DND-41 (cell line): ENCODE results near the gene RPS6KA6.

Experiments
- ATAC-seq: fragments of 200-7000 bp; cut with Tn5 transposase; 3 replicates; pipeline ENCODE4 v1.9.1; 2021; ENCODE audit warnings: low read depth; ENCODE audit not compliant: insufficient read depth
- DNase-seq: peaks from one replicate; pipeline ENCODE4 v3.0.0-alpha.2; 2020
- H2AFZ ChIP-seq: 2 replicates; pipeline ENCODE4 v1.6.0; 2012; ENCODE audit warnings: low read depth, low read length
- H3K27ac ChIP-seq: 2 replicates; pipeline ENCODE4 v1.5.1; 2012; ENCODE audit warnings: low read length, inconsistent platforms
- H3K27me3 ChIP-seq: fragments of 200-600 bp; sonication (generic); 2 replicates; pipeline ENCODE4 v1.6.0; 2012; ENCODE audit warnings: low read length, mild to moderate bottlenecking, inconsistent platforms; ENCODE audit not compliant: insufficient read depth, poor library complexity
- H3K36me3 ChIP-seq: 2 replicates; pipeline ENCODE4 v1.5.1; 2012; ENCODE audit warnings: low read length, inconsistent platforms; ENCODE audit not compliant: insufficient read depth
- H3K4me1 ChIP-seq: 2 replicates; pipeline ENCODE4 v1.5.1; 2012; ENCODE audit warnings: mild to moderate bottlenecking, low read length; ENCODE audit not compliant: insufficient read depth
- H3K4me2 ChIP-seq: 2 replicates; pipeline ENCODE4 v1.6.0; 2012; ENCODE audit warnings: mild to moderate bottlenecking, moderate library complexity, low read length, inconsistent platforms; ENCODE audit not compliant: insufficient read depth
- H3K4me3 ChIP-seq, 2 experiments: fragments of 200-600 bp in 1 of 2; shearing (Covaris generic) in 1 of 2; 2 replicates each; pipeline ENCODE4 v1.5.1; 2012 to 2016; ENCODE audit warnings: inconsistent platforms in 2 of 2, low read length in 2 of 2, mild to moderate bottlenecking in 2 of 2, low read depth in 1 of 2, moderate library complexity in 1 of 2
- H3K79me2 ChIP-seq: 2 replicates; pipeline ENCODE4 v1.6.0; 2012; ENCODE audit warnings: low read length, inconsistent platforms; ENCODE audit not compliant: insufficient read depth
- H3K9ac ChIP-seq: 2 replicates; pipeline ENCODE4 v1.6.0; 2012; ENCODE audit warnings: low read depth, mild to moderate bottlenecking, inconsistent platforms, low read length, moderate library complexity
- H3K9me3 ChIP-seq: 2 replicates; pipeline ENCODE4 v1.5.1; 2012; ENCODE audit warnings: low read length, moderate library complexity, mild to moderate bottlenecking, inconsistent platforms; ENCODE audit not compliant: insufficient read depth, severe bottlenecking
- H4K20me1 ChIP-seq: 2 replicates; pipeline ENCODE4 v1.6.0; 2012; ENCODE audit warnings: low read length; ENCODE audit not compliant: insufficient read depth
- CTCF ChIP-seq: IDR thresholded peaks from 2 replicates; pipeline ENCODE4 v1.5.1; 2012; ENCODE audit warnings: borderline replicate concordance, low read length, moderate library complexity, mild to moderate bottlenecking; ENCODE audit not compliant: poor library complexity, severe bottlenecking; ENCODE audit errors: extremely low read depth
- EZH2 ChIP-seq: IDR thresholded peaks from 3 replicates; pipeline ENCODE4 v1.6.1; 2012; ENCODE audit warnings: borderline replicate concordance, low read depth, mild to moderate bottlenecking, moderate library complexity, low read length, inconsistent platforms; ENCODE audit not compliant: severe bottlenecking

Gene RPS6KA6

GRCh38 chrX:84175274-84175673 is 12.7 kb downstream of the RPS6KA6 start:
- H3K27me3 ChIP-seq: no peaks in the 10 kb centered on the region
- ATAC-seq (no peak), DNase-seq (no peak)
- H3K4me2 ChIP-seq: no peak overlapping the region
- H3K4me3 ChIP-seq: no peak overlapping the region
- no peaks in the 10 kb centered on the region for H3K9me3 ChIP-seq
- no peaks in the 10 kb centered on the region for H3K79me2 ChIP-seq
- H3K36me3 ChIP-seq: no peaks in the 10 kb centered on the region
- no peak overlapping the region for H3K9ac ChIP-seq
- no peaks in the 10 kb centered on the region for H3K4me1 ChIP-seq
- H4K20me1 ChIP-seq: no peaks in the 10 kb centered on the region
- no peak overlapping the region for H2AFZ ChIP-seq
- no peak overlapping the region for H3K27ac ChIP-seq
- TF ChIP-seq CTCF (no peak), EZH2 (no peak)

- DNase-seq: no peak
- no peak for TF ChIP-seq EZH2
- TF ChIP-seq CTCF: no peak
- H3K4me1 ChIP-seq: no peaks in the 10 kb centered on the region
- no peak overlapping the region for H3K27ac ChIP-seq
- ATAC-seq: no peak
- H3K27me3 ChIP-seq: no peaks in the 10 kb centered on the region
- no peaks in the 10 kb centered on the region for H4K20me1 ChIP-seq
- H3K9me3 ChIP-seq: no peaks in the 10 kb centered on the region
- no peak overlapping the region for H3K4me2 ChIP-seq
- no peak overlapping the region for H2AFZ ChIP-seq
- no peaks in the 10 kb centered on the region for H3K36me3 ChIP-seq
- H3K9ac ChIP-seq: no peak overlapping the region
- no peaks in the 10 kb centered on the region for H3K79me2 ChIP-seq
- H3K4me3 ChIP-seq: no peak overlapping the region
These were observed 13.7 kb downstream of the RPS6KA6 start for GRCh38 chrX:84174348-84174747.

- H3K4me3 ChIP-seq: no peak overlapping the region
- no peak for TF ChIP-seq CTCF
- no peak for TF ChIP-seq EZH2
- H2AFZ ChIP-seq: no peak overlapping the region
- no peaks in the 10 kb centered on the region for H4K20me1 ChIP-seq
- H3K4me2 ChIP-seq: no peak overlapping the region
- H3K9ac ChIP-seq: no peak overlapping the region
- H3K4me1 ChIP-seq: no peaks in the 10 kb centered on the region
- H3K27me3 ChIP-seq: no peaks in the 10 kb centered on the region
- no peaks in the 10 kb centered on the region for H3K79me2 ChIP-seq
- ATAC-seq (no peak), DNase-seq (no peak)
- no peaks in the 10 kb centered on the region for H3K36me3 ChIP-seq
- no peak overlapping the region for H3K27ac ChIP-seq
- no peaks in the 10 kb centered on the region for H3K9me3 ChIP-seq
These were observed 17.1 kb downstream of the RPS6KA6 start for GRCh38 chrX:84170931-84171330.

GRCh38 chrX:84168574-84168973 is 19.4 kb downstream of the RPS6KA6 start:
- no peak overlapping the region for H3K9ac ChIP-seq
- TF ChIP-seq EZH2 (no peak), CTCF (no peak)

More at GRCh38 chrX:84168574-84168973, 19.4 kb downstream of the RPS6KA6 start:
- no peak overlapping the region for H3K4me2 ChIP-seq
- H2AFZ ChIP-seq: no peak overlapping the region
- no peak overlapping the region for H3K27ac ChIP-seq
- H3K36me3 ChIP-seq: no peaks in the 10 kb centered on the region
- no peak overlapping the region for H3K4me3 ChIP-seq
- ATAC-seq: no peak
- H3K4me1 ChIP-seq: no peaks in the 10 kb centered on the region
- no peaks in the 10 kb centered on the region for H3K9me3 ChIP-seq
- no peaks in the 10 kb centered on the region for H3K79me2 ChIP-seq
- H3K27me3 ChIP-seq: no peaks in the 10 kb centered on the region
- H4K20me1 ChIP-seq: no peaks in the 10 kb centered on the region
- no peak for DNase-seq
